Central memory CD8-positive, alpha-beta T cell (primary cell): ENCODE measurements around the gene CTNNBL1.

ENCODE experiments used
- ATAC-seq: fragments of 150-1000 bp; cut with Tn5 transposase; replicated peaks from 2 replicates; pipeline ENCODE4 v1.10.0; 2022; ENCODE audit warnings: mild to moderate bottlenecking, moderate FRiP score, moderate number of reproducible peaks; ENCODE audit not compliant: poor library complexity, severe bottlenecking; ENCODE audit errors: extremely low read depth
- DNase-seq, 2 donors: peaks; one replicate each; pipeline ENCODE4 v3.0.0; 2021; ENCODE audit warnings: low spot score in 2 of 2
- H3K27ac Mint-ChIP-seq: one replicate; pipeline ENCODE4 v1.8.0; 2022; ENCODE audit warnings: low read depth, mild to moderate bottlenecking, moderate library complexity, mixed read lengths
- H3K27me3 Mint-ChIP-seq: one replicate; pipeline ENCODE4 v1.8.0; 2022; ENCODE audit warnings: mixed read lengths
- H3K36me3 Mint-ChIP-seq: one replicate; pipeline ENCODE4 v1.8.0; 2022; ENCODE audit warnings: mild to moderate bottlenecking, moderate library complexity, mixed read lengths; ENCODE audit not compliant: insufficient read depth
- H3K4me1 Mint-ChIP-seq: one replicate; pipeline ENCODE4 v1.8.0; 2022; ENCODE audit warnings: mixed read lengths
- H3K4me3 Mint-ChIP-seq: one replicate; pipeline ENCODE4 v1.8.0; 2022; ENCODE audit warnings: mild to moderate bottlenecking, moderate library complexity, mixed read lengths
- H3K9me3 Mint-ChIP-seq: one replicate; pipeline ENCODE4 v1.8.0; 2022; ENCODE audit warnings: mixed read lengths

The CTNNBL1 gene

DNA sequence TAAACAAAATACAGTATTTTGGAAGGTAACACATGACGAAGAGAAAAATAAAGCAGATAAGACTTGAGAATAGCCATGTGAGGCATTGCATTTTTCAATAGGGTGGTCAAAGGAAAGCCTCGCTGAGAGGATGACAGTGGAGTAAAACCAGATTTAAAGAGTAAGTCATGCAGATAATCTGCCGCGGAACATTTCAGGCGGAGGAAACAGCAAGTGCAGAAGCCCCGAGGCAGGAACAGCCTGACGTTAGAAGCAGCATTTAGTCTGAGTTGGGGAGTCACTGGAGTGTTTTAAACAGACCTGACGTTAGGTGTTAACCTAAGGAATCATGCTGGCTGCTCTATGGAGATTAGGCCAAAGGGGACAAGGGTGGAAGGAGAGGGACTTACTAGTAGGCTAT lies 144.1 kb downstream of the CTNNBL1 start:
- ATAC-seq: no peak
- peaks cover 18% of the 10 kb centered on the region for H3K4me1 Mint-ChIP-seq
- no peak overlapping the region for H3K27ac Mint-ChIP-seq

DNA sequence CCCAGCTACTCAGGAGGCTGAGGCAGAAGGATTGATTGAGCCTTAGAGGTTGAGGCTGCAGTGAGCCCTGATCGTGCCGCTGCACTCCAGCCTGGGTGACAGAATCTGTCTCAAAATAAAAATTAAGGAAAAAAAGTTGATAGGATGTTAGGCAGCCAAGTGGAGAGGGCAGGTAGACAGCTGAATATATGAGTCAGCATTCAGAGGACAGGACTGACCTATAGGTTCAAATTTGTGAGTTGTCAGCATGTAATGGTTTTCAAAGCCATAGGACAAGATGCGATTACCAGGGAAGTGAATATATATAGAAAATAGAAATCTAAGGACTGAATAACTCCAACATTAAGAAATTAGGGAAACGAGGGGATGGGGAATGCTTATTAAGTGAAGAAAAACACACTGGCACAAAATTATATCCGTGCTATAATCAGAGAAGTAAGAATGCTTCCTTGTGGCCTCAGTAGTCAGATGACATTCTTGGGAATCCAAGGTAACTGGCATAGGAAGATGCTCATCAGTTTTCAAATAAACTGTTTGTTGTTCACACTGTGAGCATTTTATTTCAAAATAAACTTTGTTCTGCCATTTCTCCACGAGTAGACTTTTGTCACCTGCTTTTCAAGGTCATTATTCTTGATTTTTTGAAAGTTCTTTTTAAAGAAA lies 145.1 kb downstream of the CTNNBL1 start:
- peaks cover 20% of the 10 kb centered on the region for H3K36me3 Mint-ChIP-seq
- DNase-seq (no peak), ATAC-seq (no peak)
- H3K27ac Mint-ChIP-seq: no peak overlapping the region
- no peaks in the 10 kb centered on the region for H3K27me3 Mint-ChIP-seq
- no peak overlapping the region for H3K4me3 Mint-ChIP-seq
- H3K4me1 Mint-ChIP-seq: peaks cover 12% of the 10 kb centered on the region
- no peaks in the 10 kb centered on the region for H3K9me3 Mint-ChIP-seq

More for the DNA sequence above, 144.1 kb downstream of the CTNNBL1 start:
- Mint-ChIP-seq H3K9me3 (no peaks in the 10 kb centered on the region), H3K4me3 (no peak overlapping the region), H3K36me3 (peaks cover 17% of the 10 kb centered on the region), H3K27me3 (no peaks in the 10 kb centered on the region)
- no peak for DNase-seq

DNA sequence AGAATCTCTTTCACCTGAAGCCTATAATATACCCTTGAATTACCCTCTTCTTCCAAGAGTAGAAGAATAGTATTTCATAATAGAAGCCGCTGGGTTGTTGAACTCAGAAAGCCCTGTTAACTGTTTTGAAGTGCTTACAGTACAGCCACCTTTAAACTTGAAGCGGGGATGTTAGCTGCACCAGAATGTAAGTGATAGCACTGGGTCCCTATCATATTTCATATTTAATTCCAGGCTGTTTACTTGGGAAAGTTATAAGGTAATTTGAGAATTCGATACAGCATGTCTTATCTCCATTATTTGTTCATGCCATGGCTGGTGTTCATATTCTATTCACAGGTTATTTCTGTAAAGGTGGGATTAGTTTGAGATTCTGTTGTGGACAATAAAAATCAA lies 145.6 kb downstream of the CTNNBL1 start:
- no peaks in the 10 kb centered on the region for H3K27me3 Mint-ChIP-seq
- H3K36me3 Mint-ChIP-seq: peaks cover 20% of the 10 kb centered on the region
- H3K27ac Mint-ChIP-seq: no peak overlapping the region

DNA sequence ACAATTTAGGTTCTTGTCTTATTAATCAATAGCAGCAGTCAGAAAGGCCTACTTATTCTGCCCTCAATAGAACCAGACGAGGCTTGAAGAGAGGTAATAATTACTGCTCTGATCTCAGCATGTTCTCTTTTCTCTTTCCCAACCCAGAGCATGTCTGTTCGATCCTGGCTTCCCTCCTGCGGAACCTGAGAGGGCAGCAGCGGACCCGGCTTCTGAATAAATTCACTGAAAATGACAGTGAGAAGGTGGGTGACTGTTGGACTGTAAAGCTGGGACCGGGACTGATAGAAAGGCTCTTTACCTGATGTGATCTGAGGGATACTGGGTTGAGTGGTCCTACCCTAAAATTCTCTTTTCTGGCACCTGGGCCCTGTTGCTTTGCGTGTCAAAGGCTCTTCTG lies 146.1 kb downstream of the CTNNBL1 start:
- DNase-seq (no peak), ATAC-seq (no peak)
- Mint-ChIP-seq H3K9me3 (no peaks in the 10 kb centered on the region), H3K36me3 (peaks cover 20% of the 10 kb centered on the region), H3K4me3 (no peak overlapping the region), H3K27me3 (no peaks in the 10 kb centered on the region), H3K4me1 (peaks cover 12% of the 10 kb centered on the region), H3K27ac (no peak overlapping the region)

More for the DNA sequence above, 145.6 kb downstream of the CTNNBL1 start:
- Mint-ChIP-seq H3K4me3 (no peak overlapping the region), H3K9me3 (no peaks in the 10 kb centered on the region), H3K4me1 (peaks cover 12% of the 10 kb centered on the region)
- no peak for DNase-seq
- ATAC-seq: no peak

DNA sequence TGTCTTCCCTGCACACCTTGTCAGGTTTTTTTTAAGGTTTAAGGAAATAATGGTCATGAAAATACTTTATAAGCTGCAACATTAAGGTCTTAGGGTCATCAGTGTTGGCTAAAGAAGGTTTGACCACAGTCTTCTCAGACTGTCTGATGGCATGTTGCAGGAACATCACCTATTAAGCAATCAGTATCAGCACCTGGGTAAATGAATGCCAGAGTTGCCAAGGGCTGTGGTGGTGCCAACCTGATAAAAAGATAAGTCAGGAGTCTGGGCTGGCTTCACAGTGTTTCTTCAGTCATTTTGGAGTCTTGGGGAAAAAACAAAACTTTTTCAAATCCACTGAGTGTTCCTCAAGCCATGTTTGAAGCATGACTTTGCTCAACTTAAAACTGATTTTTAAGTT lies 147.6 kb downstream of the CTNNBL1 start:
- Mint-ChIP-seq H3K27me3 (no peaks in the 10 kb centered on the region), H3K9me3 (no peaks in the 10 kb centered on the region), H3K27ac (no peak overlapping the region), H3K4me1 (peaks cover 8% of the 10 kb centered on the region), H3K4me3 (no peak overlapping the region), H3K36me3 (peaks cover 20% of the 10 kb centered on the region)
- no peak for ATAC-seq
- DNase-seq: no peak

DNA sequence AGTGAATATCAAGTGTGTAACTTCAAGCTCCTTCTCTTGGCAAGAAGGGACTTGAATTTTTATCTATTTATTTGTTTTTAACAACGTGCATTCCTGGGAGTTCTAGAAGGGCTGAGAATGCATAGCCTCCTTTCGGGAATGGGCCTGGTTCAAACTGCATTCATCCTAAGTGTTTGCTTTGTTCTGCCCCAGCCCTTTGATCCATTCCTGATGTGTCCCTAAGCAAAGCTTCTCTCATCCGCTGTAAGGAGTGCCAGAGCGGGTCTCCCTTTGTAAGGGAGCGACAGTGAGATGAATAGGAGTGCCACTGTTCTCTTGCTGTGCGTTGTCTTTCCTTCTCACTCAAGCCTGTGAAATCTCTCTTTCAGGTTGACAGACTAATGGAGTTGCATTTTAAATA lies 148.1 kb downstream of the CTNNBL1 start:
- Mint-ChIP-seq H3K4me1 (peaks cover 4% of the 10 kb centered on the region), H3K27ac (no peak overlapping the region)
- no peak for ATAC-seq

DNA sequence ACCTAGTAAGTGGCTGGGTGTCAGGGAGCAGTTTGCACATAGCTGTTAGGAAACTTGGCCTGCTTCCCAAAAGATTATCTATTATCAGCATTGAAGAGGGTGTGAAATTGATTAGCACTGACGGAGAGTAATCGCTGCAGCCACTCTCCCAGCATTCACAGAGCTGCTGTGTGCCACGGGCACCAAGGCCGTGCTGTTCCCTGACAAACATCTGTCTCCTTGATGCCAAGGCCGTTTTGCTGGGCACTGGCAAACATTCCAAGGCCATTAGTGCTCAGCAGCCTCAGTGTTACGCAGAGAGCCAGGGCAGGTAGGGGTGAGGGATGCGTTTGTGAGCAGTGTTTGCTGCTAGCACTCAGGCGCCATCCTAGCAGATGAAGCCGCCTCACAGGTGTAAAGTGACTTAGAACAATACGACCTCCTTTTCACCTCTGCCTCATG lies 151.4 kb downstream of the CTNNBL1 start:
- Mint-ChIP-seq H3K4me3 (no peak overlapping the region), H3K27me3 (no peaks in the 10 kb centered on the region), H3K36me3 (peaks cover 29% of the 10 kb centered on the region), H3K4me1 (no peaks in the 10 kb centered on the region), H3K9me3 (no peaks in the 10 kb centered on the region), H3K27ac (no peak overlapping the region)
- DNase-seq: no peak
- no peak for ATAC-seq

More for the DNA sequence above, 148.1 kb downstream of the CTNNBL1 start:
- H3K27me3 Mint-ChIP-seq: no peaks in the 10 kb centered on the region
- no peak for DNase-seq
- H3K4me3 Mint-ChIP-seq: no peak overlapping the region
- H3K36me3 Mint-ChIP-seq: peaks cover 20% of the 10 kb centered on the region
- no peaks in the 10 kb centered on the region for H3K9me3 Mint-ChIP-seq

DNA sequence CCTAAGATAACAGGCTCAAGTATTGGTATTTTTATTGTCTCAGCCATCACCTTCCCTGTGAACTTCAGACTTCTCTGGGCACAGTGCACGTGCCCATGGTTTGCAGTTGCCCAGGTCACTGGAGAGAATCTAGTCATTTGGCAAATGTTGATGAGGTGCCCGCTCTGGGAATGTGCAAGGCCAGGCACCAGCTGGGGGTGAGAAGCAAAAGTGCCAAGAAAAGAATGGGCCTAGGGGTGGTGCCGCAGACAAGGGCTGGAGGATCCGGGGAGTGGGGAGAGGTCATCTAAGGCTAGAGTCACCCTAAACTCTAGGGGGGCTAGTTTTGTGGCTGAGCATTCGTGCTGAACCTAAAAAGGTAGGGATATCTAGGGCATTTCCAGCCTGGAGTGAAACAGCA lies 152.0 kb downstream of the CTNNBL1 start:
- H3K36me3 Mint-ChIP-seq: peaks cover 23% of the 10 kb centered on the region
- DNase-seq (no peak), ATAC-seq (no peak)
- no peak overlapping the region for H3K4me3 Mint-ChIP-seq
- H3K27me3 Mint-ChIP-seq: no peaks in the 10 kb centered on the region
- no peaks in the 10 kb centered on the region for H3K4me1 Mint-ChIP-seq
- H3K9me3 Mint-ChIP-seq: no peaks in the 10 kb centered on the region
- no peak overlapping the region for H3K27ac Mint-ChIP-seq

DNA sequence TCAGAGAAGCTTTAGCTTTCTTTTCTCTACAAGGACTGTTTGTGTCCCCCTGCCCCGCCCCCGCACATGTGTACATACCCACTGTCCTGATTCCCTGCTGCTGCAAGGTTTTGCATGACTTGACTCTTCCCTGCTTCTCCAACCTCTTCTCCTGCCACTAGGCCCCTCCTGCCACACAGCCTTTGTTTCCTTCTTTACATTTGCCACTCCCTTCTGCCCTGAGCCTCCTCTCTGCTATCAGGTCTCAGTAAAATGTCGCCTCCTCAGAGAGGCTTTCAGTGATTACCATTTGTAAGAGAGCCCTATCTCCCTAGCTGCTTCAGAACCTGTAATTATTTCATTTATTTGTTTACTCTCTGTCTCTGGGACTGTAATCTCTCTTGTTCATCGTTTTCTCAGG lies 152.7 kb downstream of the CTNNBL1 start:
- H3K27me3 Mint-ChIP-seq: no peaks in the 10 kb centered on the region
- no peaks in the 10 kb centered on the region for H3K9me3 Mint-ChIP-seq
- DNase-seq (no peak), ATAC-seq (no peak)
- peaks cover 21% of the 10 kb centered on the region for H3K36me3 Mint-ChIP-seq
- H3K27ac Mint-ChIP-seq: peak overlapping the region; percentile 13
- no peak overlapping the region for H3K4me3 Mint-ChIP-seq
- no peaks in the 10 kb centered on the region for H3K4me1 Mint-ChIP-seq

DNA sequence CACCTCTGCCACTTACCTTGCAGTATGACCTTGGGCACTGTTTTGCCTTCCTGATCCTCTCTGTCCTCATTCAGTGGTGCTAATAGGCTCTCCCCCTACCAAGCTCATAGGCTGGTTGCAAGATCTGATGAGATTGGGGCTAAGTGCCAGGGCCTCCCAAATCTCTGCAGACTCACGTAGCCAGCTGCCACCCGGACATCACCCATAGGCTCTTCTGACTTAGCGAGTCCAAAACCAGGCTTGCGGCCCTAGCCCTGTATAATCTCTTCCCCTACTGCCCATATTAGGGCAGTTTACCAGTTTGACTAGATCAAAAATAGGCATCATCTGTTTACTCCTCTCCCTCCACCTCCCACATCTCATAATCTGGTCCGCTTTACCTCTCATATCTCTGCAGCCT lies 154.9 kb downstream of the CTNNBL1 start:
- DNase-seq: no peak
- Mint-ChIP-seq H3K4me1 (no peaks in the 10 kb centered on the region), H3K9me3 (no peaks in the 10 kb centered on the region), H3K27ac (no peak overlapping the region), H3K27me3 (no peaks in the 10 kb centered on the region), H3K36me3 (peaks cover 17% of the 10 kb centered on the region), H3K4me3 (no peak overlapping the region)
- no peak for ATAC-seq

DNA sequence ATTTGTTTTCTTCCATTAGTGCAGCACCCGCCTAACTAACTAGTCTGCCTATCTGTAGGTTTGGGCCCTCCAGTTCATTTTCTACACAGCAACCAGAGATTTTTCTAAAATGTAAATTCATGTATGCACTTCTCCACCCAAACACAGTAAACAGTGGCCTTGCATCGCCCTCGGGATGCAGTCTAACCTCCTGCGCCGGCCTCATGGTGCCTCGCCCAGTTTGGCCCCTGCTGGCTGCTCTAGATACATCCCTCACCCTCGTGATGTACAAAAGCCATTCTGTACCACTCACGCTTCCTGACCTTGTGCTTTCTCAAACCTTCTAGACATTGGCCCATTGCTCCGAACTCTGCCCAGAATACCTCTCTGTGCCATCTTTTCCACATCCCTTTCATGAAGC lies 155.3 kb downstream of the CTNNBL1 start:
- H3K27me3 Mint-ChIP-seq: no peaks in the 10 kb centered on the region
- H3K9me3 Mint-ChIP-seq: no peaks in the 10 kb centered on the region
- no peak overlapping the region for H3K4me3 Mint-ChIP-seq
- peaks cover 17% of the 10 kb centered on the region for H3K36me3 Mint-ChIP-seq
- DNase-seq (no peak), ATAC-seq (no peak)
- H3K27ac Mint-ChIP-seq: no peak overlapping the region
- no peaks in the 10 kb centered on the region for H3K4me1 Mint-ChIP-seq

DNA sequence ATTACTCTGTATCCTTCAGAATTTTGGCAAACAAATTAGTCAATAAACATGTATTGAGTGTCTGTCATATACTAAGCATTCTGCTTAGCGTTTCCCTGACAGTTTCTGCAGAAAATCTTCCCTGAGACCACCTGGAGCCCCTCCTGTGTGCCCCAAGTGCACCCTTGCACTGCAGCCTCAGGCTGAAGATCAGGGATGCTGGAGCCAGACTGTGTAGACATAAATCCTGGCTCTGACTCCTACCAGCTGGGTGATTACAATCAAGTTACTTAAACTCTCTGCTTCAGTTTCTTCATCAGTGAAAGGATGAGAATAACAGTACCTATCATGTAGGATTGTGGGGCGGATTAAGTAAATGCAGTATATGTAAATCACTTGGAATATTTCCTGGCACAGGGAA lies 155.7 kb downstream of the CTNNBL1 start:
- H3K9me3 Mint-ChIP-seq: no peaks in the 10 kb centered on the region
- ATAC-seq (no peak), DNase-seq (no peak)
- H3K27me3 Mint-ChIP-seq: no peaks in the 10 kb centered on the region
- H3K36me3 Mint-ChIP-seq: peaks cover 17% of the 10 kb centered on the region
- H3K4me3 Mint-ChIP-seq: no peak overlapping the region
- no peaks in the 10 kb centered on the region for H3K4me1 Mint-ChIP-seq
- no peak overlapping the region for H3K27ac Mint-ChIP-seq

DNA sequence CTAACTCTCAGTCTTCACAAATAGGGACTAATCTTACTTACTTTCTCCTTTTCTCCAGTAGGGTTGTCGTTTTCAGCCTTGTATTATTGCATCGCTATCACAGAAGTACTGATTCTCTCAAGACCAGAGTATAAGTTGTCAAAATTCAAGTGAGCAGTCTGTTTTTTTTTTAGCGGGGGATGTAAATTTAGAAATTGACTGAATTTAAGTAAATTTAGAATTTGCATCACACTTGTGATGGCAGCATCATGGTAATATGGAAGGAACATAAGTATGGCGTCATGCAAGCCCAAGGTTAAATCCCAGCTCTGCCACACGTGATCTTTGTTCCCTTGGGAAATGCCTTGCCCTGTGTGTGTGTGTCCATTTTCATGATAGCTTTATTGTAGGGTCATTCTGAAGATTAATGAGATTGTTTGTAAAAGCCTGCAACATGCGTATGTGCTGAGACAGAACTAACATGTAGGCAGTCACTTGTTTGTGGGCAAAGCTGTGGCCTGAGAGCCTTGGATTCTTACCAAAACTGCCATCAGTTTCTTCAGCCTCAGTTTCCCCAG lies 156.3 kb downstream of the CTNNBL1 start:
- Mint-ChIP-seq H3K27ac (no peak overlapping the region), H3K9me3 (no peaks in the 10 kb centered on the region), H3K4me3 (no peak overlapping the region), H3K4me1 (no peaks in the 10 kb centered on the region), H3K36me3 (peaks cover 19% of the 10 kb centered on the region), H3K27me3 (no peaks in the 10 kb centered on the region)
- ATAC-seq (no peak), DNase-seq (no peak)
